Measurements from ENCODE around the gene PITPNC1.

PITPNC1 gene

DNA sequence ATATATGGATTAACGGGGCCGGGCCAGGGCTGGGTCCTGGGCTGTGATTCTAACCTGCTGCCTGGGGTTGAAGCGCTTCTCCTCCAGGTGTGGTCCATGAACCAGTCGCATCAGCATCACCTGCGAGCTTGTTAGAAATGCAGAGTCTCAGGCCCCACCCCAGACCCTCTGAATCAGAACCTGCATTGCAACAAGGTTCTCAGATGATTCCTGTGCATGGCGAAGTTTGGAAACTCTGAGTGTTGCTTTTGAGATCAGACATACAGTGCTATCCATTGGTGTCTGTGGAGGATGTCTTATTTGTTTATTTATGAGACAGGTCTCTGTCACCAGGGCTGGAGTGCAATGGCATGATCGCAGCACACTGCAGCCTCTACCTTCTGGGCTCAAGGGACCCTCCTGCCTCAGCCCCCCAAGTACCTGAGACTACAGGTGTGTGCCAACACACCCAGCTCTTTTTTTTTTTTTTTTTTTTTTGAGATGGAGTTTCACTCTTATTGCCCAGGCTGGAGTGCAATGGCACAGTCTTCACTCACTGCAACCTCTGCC, 99.8 kb downstream of the PITPNC1 start:
- Histone ChIP-seq H2BK15ac (ENCODE audit: low read length) (peak overlapping the region; percentile 72), H3K14ac (ENCODE audit: low read length) (no peak overlapping the region), H3K4me2 (ENCODE audit: insufficient read depth, low read length, poor library complexity, severe bottlenecking) (no peak overlapping the region), H2AK5ac (ENCODE audit: low read depth, low read length) (no peak overlapping the region), H3K18ac (ENCODE audit: low read length) (no peak overlapping the region), H3K4ac (ENCODE audit: low read length) (no peak overlapping the region), H3K27me3 (ENCODE audit: control insufficient read depth in 3 of 3, insufficient read depth in 3 of 3, low read depth in 1 of 3, low read length in 3 of 3) (no peaks in the 10 kb centered on the region), H2BK5ac (ENCODE audit: low read length) (no peak overlapping the region), H2AFZ (ENCODE audit: low read length) (no peak overlapping the region), H3K27ac (replicated peaks; ENCODE audit: low read length) (no peak overlapping the region), H3K36me3 (replicated peaks in 1 of 2; ENCODE audit: control insufficient read depth in 2 of 2, insufficient read depth in 2 of 2, low read length in 2 of 2) (no peaks in the 10 kb centered on the region), H3K9ac (ENCODE audit: low read depth, low read length, poor library complexity) (no peak overlapping the region), H2BK120ac (ENCODE audit: low read depth, low read length) (no peak overlapping the region), H3K23ac (ENCODE audit: low read depth, low read length, poor library complexity) (no peak overlapping the region), H4K8ac (ENCODE audit: low read depth, low read length) (no peak overlapping the region), H3K4me3 (ENCODE audit: low read length in 2 of 2) (no peak overlapping the region), H3K79me1 (ENCODE audit: low read depth, low read length) (no peaks in the 10 kb centered on the region), H2BK12ac (ENCODE audit: low read length) (no peak overlapping the region), H4K91ac (ENCODE audit: low read depth, low read length, poor library complexity) (no peak overlapping the region), H3K9me3 (replicated peaks in 1 of 2; ENCODE audit: control insufficient read depth in 2 of 2, insufficient read depth in 1 of 2, low read depth in 1 of 2, low read length in 2 of 2) (no peaks in the 10 kb centered on the region), H3K4me1 (ENCODE audit: control insufficient read depth in 2 of 2, insufficient read depth in 1 of 2, low read depth in 1 of 2, low read length in 2 of 2) (peaks cover 14 to 29% of the 10 kb centered on the region in 2 donors)
- no peak for DNase-seq (ENCODE audit: low spot score)
- WGBS, 2 donors (ENCODE audit: extremely low coverage in 2 of 2, insufficient read length in 2 of 2, insufficient replicate concordance in 1 of 2), result no CpG with 5 or more reads among the region's 7 CpGs

DNA sequence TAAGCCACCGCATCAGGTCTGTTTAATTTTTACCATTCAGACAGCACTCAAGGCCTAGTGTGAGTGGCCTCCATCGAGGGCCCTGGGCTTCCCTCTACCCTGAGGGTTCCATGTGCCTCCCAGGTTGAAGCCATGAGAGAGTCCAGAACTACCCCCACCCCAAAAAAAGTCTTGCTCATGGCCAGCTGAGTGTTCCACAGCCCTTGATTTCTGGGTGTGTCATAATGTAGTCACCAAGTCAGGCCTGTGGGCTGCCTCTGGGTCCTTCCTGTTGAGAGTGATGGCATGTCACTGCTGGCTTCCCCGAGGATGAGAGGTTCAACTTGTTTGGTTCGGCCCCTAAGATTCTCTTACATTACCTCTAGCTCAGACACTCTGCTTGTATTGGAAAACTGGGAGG, 100.6 kb downstream of the PITPNC1 start:
- H3K4me3 ChIP-seq (ENCODE audit: low read length in 2 of 2), result no peak overlapping the region
- H2BK120ac ChIP-seq (ENCODE audit: low read depth, low read length), result no peak overlapping the region
- H3K9me3 ChIP-seq (replicated peaks in 1 of 2; ENCODE audit: control insufficient read depth in 2 of 2, insufficient read depth in 1 of 2, low read depth in 1 of 2, low read length in 2 of 2), result no peaks in the 10 kb centered on the region
- no peak overlapping the region for H4K91ac ChIP-seq (ENCODE audit: low read depth, low read length, poor library complexity)
- H3K79me1 ChIP-seq (ENCODE audit: low read depth, low read length), result no peaks in the 10 kb centered on the region
- no peak overlapping the region for H2AK5ac ChIP-seq (ENCODE audit: low read depth, low read length)
- no peak overlapping the region for H3K27ac ChIP-seq (replicated peaks; ENCODE audit: low read length)
- H3K36me3 ChIP-seq (replicated peaks in 1 of 2; ENCODE audit: control insufficient read depth in 2 of 2, insufficient read depth in 2 of 2, low read length in 2 of 2), result no peaks in the 10 kb centered on the region
- H2BK15ac ChIP-seq (ENCODE audit: low read length), result peak overlapping the region; percentile 40
- H3K4me2 ChIP-seq (ENCODE audit: insufficient read depth, low read length, poor library complexity, severe bottlenecking), result no peak overlapping the region
- H2BK5ac ChIP-seq (ENCODE audit: low read length), result no peak overlapping the region
- H3K14ac ChIP-seq (ENCODE audit: low read length), result no peak overlapping the region
- H4K8ac ChIP-seq (ENCODE audit: low read depth, low read length), result no peak overlapping the region
- H2AFZ ChIP-seq (ENCODE audit: low read length), result peak overlapping the region; percentile 49
- no peaks in the 10 kb centered on the region for H3K27me3 ChIP-seq (ENCODE audit: control insufficient read depth in 3 of 3, insufficient read depth in 3 of 3, low read depth in 1 of 3, low read length in 3 of 3)
- no peak for DNase-seq (ENCODE audit: low spot score)
- no peak overlapping the region for H3K9ac ChIP-seq (ENCODE audit: low read depth, low read length, poor library complexity)
- H3K4me1 ChIP-seq (ENCODE audit: control insufficient read depth in 2 of 2, insufficient read depth in 1 of 2, low read depth in 1 of 2, low read length in 2 of 2), result peaks cover 14 to 29% of the 10 kb centered on the region in 2 donors
- H3K23ac ChIP-seq (ENCODE audit: low read depth, low read length, poor library complexity), result no peak overlapping the region
- no peak overlapping the region for H2BK12ac ChIP-seq (ENCODE audit: low read length)
- H3K18ac ChIP-seq (ENCODE audit: low read length), result peak overlapping the region; percentile 21
- no peak overlapping the region for H3K4ac ChIP-seq (ENCODE audit: low read length)
- WGBS, 2 donors (ENCODE audit: extremely low coverage in 2 of 2, insufficient read length in 2 of 2, insufficient replicate concordance in 1 of 2), result no CpG with 5 or more reads among the region's 4 CpGs

- H3K9me3 ChIP-seq (replicated peaks in 1 of 2; ENCODE audit: control insufficient read depth in 2 of 2, insufficient read depth in 1 of 2, low read depth in 1 of 2, low read length in 2 of 2), result no peaks in the 10 kb centered on the region
- H3K27ac ChIP-seq (replicated peaks; ENCODE audit: low read length), result peak overlapping the region; percentile 34
- no peak overlapping the region for H2BK12ac ChIP-seq (ENCODE audit: low read length)
- H3K14ac ChIP-seq (ENCODE audit: low read length), result no peak overlapping the region
- H4K8ac ChIP-seq (ENCODE audit: low read depth, low read length), result no peak overlapping the region
- no peak overlapping the region for H3K4me3 ChIP-seq (ENCODE audit: low read length in 2 of 2)
- no peak overlapping the region for H4K91ac ChIP-seq (ENCODE audit: low read depth, low read length, poor library complexity)
- no peak overlapping the region for H2BK120ac ChIP-seq (ENCODE audit: low read depth, low read length)
- no peak overlapping the region for H3K23ac ChIP-seq (ENCODE audit: low read depth, low read length, poor library complexity)
- no CpG with 5 or more reads among the region's 8 CpGs for WGBS, 2 donors (ENCODE audit: extremely low coverage in 2 of 2, insufficient read length in 2 of 2, insufficient replicate concordance in 1 of 2)
- H3K27me3 ChIP-seq (ENCODE audit: control insufficient read depth in 3 of 3, insufficient read depth in 3 of 3, low read depth in 1 of 3, low read length in 3 of 3), result no peaks in the 10 kb centered on the region
- no peak overlapping the region for H2AK5ac ChIP-seq (ENCODE audit: low read depth, low read length)
- H3K4me1 ChIP-seq (ENCODE audit: control insufficient read depth in 2 of 2, insufficient read depth in 1 of 2, low read depth in 1 of 2, low read length in 2 of 2), result peaks cover 16 to 29% of the 10 kb centered on the region in 2 donors
- no peaks in the 10 kb centered on the region for H3K36me3 ChIP-seq (replicated peaks in 1 of 2; ENCODE audit: control insufficient read depth in 2 of 2, insufficient read depth in 2 of 2, low read length in 2 of 2)
- H3K4me2 ChIP-seq (ENCODE audit: insufficient read depth, low read length, poor library complexity, severe bottlenecking), result no peak overlapping the region
- no peak overlapping the region for H3K9ac ChIP-seq (ENCODE audit: low read depth, low read length, poor library complexity)
- no peak overlapping the region for H2BK15ac ChIP-seq (ENCODE audit: low read length)
- H3K79me1 ChIP-seq (ENCODE audit: low read depth, low read length), result no peaks in the 10 kb centered on the region
- no peak overlapping the region for H3K4ac ChIP-seq (ENCODE audit: low read length)
- DNase-seq (ENCODE audit: low spot score), result no peak
- no peak overlapping the region for H3K18ac ChIP-seq (ENCODE audit: low read length)
- peak overlapping the region; percentile 49 for H2AFZ ChIP-seq (ENCODE audit: low read length)
- H2BK5ac ChIP-seq (ENCODE audit: low read length), result no peak overlapping the region
These were observed 101.4 kb downstream of the PITPNC1 start for GRCh38 chr17:67478401-67479041.

- Histone ChIP-seq H3K79me1 (ENCODE audit: low read depth, low read length) (no peaks in the 10 kb centered on the region), H3K27me3 (ENCODE audit: control insufficient read depth in 3 of 3, insufficient read depth in 3 of 3, low read depth in 1 of 3, low read length in 3 of 3) (no peaks in the 10 kb centered on the region), H2BK12ac (ENCODE audit: low read length) (no peak overlapping the region), H3K14ac (ENCODE audit: low read length) (no peak overlapping the region), H4K8ac (ENCODE audit: low read depth, low read length) (no peak overlapping the region), H3K23ac (ENCODE audit: low read depth, low read length, poor library complexity) (no peak overlapping the region), H3K27ac (replicated peaks; ENCODE audit: low read length) (peak overlapping the region; percentile 27), H3K4me2 (ENCODE audit: insufficient read depth, low read length, poor library complexity, severe bottlenecking) (no peak overlapping the region), H3K18ac (ENCODE audit: low read length) (no peak overlapping the region), H3K4ac (ENCODE audit: low read length) (no peak overlapping the region), H2BK15ac (ENCODE audit: low read length) (no peak overlapping the region), H3K4me1 (ENCODE audit: control insufficient read depth in 2 of 2, insufficient read depth in 1 of 2, low read depth in 1 of 2, low read length in 2 of 2) (peaks cover 13 to 29% of the 10 kb centered on the region in 2 donors), H2AFZ (ENCODE audit: low read length) (peak overlapping the region; percentile 33), H2BK5ac (ENCODE audit: low read length) (no peak overlapping the region), H3K36me3 (replicated peaks in 1 of 2; ENCODE audit: control insufficient read depth in 2 of 2, insufficient read depth in 2 of 2, low read length in 2 of 2) (no peaks in the 10 kb centered on the region), H2AK5ac (ENCODE audit: low read depth, low read length) (no peak overlapping the region), H3K9ac (ENCODE audit: low read depth, low read length, poor library complexity) (no peak overlapping the region), H4K91ac (ENCODE audit: low read depth, low read length, poor library complexity) (no peak overlapping the region), H3K9me3 (replicated peaks in 1 of 2; ENCODE audit: control insufficient read depth in 2 of 2, insufficient read depth in 1 of 2, low read depth in 1 of 2, low read length in 2 of 2) (no peaks in the 10 kb centered on the region), H2BK120ac (ENCODE audit: low read depth, low read length) (no peak overlapping the region), H3K4me3 (ENCODE audit: low read length in 2 of 2) (no peak overlapping the region)
- DNase-seq (ENCODE audit: low spot score), result no peak
- WGBS, 2 donors (ENCODE audit: extremely low coverage in 2 of 2, insufficient read length in 2 of 2, insufficient replicate concordance in 1 of 2), result no CpG with 5 or more reads among the region's 3 CpGs
These were observed 102.1 kb downstream of the PITPNC1 start for GRCh38 chr17:67479148-67479547.

Data from neuronal stem cell (in vitro differentiated cells).